Embryonic facial prominence (tissue), 1 donor: ENCODE results near the gene JAKMIP1.

ENCODE experiments used
- DNase-seq: peaks from one replicate; pipeline ENCODE4 v3.0.0-alpha.2; 2016; ENCODE audit errors: extremely low spot score

The JAKMIP1 gene

DNA sequence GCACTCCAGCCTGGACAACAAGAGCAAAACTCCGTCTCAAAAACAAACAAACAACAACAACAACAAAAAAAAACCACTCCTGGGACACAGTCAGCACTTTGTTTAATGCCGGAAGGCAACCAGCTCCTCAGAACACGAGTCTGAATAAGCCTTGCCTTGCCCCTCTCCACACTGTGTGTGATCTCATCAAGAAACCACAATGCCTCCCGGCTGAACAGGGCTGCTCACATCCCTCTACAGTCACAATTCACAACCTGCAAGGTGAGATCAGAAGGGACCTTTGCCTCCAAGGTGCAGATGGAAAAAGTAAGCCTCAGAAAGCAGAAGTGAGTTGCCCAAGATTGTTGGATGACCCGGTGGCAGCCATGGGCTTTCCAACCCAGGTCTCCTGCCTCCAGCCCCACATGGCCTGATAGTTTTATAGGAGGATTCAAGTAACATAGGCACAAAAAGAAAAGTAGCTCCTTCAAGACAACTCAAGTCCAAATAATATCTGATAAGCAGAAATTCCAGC is 80.8 kb downstream of the JAKMIP1 start:
- no peak for DNase-seq

DNA sequence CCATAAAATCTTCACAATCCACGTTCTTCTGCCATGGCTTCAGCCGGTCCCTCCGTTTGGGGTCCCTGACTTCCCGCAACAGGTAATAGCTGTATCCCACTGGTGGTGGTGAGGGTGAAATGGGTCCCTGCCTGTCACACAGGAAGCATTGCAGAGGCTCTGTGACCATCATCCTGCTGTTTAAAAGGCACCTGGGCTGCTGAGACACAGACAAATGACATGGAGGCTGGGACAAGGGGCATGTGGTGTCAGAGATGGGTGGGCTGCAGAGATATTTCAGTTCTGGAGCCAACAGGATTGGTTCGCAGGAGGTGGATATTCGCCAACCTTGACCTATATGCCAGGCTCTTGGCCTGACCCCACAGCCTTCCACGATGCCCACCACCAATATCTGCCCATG is 82.1 kb downstream of the JAKMIP1 start:
- no peak for DNase-seq

DNA sequence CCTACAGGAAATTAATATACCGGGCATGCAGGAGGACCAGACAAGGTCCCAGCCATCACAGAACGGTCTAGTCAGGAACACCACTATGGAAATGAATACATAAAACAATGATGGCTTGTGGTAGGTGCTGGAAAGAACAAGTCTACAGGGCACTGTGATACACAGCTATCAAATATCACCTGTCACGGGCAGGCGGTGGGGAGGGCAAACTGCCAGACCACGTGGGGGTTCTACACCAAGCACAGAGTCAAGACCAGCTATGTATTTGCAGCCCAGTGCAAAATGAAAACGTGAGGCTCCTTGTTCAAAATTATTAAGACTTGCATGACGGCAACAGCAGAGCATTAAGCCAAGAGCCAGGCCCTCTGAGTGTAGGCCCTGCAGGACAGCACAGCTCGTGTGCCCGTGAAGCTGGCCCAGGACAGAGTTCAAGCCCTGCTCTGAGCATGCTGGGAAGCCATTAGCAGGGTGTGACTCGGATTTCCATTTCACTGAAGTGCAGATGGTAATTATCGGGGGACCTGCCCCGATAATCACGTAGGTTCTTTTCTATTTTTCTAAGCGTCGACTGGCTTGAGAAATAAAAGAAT is 83.6 kb downstream of the JAKMIP1 start:
- DNase-seq: no peak

DNA sequence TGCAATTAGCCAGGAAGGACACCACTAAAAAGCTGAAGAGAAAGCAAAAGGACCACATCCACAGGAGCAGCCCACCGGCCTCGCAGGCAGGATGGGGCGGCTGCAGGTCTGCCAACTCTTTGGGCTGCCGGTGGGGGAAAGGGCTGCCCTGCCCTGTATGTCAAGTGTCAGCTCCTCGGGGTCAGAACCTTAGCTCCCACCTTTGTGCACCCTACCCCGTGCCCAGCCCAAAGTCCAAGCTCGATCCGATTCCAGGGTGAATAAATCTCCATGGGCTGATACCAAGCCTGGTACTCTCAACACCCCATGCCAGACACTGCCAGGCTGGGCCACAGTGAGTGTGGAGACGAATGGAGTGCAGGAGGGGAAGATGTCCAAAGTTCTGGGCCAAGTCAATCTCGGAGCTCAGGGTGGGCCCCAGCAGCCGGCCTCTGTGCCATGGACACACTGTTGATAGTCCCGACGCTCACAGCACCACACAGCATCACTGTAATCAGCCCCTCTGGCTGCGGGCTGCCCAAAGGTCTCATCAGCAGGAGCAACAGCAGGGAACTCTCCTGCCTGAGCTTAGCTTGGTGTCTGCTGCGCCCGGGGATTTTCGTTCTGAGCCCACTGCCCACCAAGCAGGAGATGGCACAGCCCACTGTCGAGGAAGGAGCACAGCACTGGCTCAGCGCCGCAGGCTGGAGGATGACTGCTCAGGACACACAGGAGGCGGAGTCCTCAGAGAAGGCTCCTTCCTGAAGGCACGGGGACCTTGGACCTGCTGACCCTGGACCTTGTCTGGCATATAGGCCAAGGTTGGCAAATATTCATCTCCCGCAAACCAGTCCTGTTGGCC is 84.4 kb downstream of the JAKMIP1 start:
- DNase-seq: no peak

DNA sequence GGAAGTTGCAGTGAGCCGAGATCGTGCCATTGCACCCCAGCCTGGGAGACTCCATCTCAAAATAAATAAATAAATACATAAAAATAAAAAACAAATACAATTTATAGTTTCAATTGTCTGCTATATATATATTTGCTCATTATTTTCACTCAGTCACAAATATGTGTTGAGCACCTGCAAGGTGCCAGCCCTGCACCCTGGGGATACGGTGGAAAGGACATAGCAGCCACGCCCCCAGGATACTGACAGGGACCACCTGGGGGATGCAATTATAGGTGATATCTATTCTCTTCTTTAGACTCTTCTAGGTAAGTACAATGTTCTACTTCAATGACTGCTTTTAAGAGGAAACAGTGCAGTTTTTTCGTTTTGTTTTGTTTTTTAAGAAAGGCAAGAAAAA is 85.0 kb downstream of the JAKMIP1 start:
- DNase-seq: no peak

DNA sequence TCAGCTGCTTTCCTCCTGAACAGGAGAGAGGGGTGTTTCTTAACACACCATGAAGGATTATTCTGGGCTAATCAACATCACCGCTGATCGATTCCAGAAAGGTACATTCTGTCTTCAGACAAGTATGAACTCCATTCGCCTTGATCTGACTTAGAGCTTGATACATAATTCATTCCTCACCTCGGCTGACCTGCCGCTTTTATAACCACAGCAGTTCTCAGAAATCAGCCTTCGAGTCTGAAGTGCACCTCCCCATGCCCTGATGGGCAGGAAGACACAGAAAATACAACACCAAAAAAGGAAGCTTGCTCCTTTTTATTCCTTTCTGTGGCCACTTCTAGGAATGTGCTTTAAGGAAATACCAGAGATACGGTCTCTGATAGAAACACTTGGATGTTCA is 85.7 kb downstream of the JAKMIP1 start:
- DNase-seq: no peak

DNA sequence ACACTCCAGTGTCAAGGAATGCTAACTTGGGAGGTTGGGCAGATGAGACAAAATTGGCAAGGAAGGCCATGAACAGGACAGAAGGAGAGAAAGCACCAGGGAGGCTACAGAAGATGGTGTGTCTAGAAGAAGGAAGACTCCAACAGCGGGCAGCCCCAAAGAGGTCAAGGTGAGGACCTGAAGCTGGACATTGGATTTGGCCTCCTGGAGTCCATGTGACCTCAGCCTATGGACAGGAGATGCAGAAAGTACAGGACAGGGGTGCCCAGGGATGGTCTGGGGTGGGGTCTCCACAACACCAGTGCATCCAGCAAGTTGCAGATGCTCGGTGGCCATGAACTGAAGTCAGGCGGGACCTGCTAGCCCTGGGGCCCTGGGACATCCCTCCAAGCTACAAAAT is 86.2 kb downstream of the JAKMIP1 start:
- DNase-seq: no peak

DNA sequence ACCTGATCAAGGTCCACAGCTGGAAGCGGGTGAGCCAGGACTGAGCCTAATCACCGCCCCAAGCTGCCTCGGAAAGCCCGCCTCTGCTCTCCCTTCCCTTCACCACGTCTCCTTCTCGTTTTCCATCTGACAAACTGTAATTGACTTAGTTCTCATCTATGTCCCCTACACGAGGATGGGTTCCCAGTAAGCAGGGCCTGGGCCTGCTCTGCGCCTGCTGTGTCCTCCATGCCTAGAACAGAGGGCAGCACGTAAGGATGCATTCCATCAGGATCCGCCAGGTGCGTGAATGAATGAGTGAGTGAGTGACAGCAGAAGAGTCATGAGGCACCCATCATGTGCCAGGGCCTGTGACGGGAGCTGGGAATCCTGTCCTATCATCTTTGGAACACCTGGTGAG is 86.7 kb downstream of the JAKMIP1 start:
- DNase-seq: no peak

DNA sequence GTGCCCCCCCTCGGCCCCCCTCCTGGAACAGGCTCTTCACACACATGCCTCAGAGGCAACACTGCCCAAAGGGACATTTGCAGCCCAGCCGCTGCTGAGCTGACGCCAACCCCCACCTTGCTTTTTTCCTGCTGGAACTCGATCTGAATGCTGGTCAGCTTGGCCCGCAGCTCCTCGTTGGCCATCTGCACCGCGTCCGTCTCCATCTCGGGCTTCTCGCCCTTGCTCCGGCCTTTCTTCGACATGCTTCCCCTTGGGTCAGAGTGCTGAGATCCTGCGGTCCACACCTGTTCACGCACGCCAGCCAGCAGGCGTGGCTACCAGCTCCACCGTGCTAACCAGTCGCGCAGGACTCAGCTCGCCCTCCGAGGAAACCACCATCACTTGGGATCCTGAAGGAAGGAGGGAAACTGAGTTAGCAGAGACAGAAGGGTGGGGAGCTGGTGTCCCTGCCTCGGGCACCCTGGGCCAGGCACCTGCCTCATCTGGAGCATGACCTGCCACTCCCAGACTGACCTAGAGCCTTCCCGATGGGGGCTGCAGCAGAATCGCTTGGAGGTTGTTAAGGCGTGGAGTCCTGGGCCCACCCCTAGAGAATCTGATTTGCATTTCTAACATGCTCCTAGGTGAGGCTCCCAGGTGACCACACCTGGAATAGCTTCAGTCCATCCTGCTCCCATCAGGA is 87.6 kb downstream of the JAKMIP1 start:
- no peak for DNase-seq

DNA sequence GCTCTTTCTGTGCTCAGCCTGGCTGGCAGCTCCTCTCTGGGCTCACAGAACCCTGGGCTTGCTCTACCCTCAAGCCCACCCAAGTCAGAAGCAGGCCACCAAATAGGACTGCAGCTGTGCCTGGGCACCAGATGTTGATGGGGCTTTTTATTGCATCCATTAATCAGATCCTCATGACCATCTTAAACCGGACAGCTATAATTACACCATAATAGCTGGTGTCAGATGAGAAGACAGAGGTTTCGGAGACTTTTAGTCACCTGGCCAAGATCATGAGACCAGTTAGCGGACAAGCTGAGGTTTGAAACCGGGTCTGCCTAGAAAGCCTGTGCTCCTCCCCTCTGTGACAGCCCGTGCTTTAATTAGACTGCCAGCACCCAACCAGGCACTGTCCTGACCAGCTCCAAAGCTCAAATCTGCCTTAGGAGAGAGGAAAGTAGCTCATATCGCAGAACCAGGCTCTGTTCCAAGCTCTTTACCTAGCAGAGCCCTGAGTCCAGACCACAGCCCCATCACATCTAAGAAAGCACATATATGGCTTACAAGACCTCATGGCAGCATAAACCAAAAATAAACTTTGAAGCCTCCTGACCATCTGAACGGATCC is 88.9 kb downstream of the JAKMIP1 start:
- no peak for DNase-seq

DNA sequence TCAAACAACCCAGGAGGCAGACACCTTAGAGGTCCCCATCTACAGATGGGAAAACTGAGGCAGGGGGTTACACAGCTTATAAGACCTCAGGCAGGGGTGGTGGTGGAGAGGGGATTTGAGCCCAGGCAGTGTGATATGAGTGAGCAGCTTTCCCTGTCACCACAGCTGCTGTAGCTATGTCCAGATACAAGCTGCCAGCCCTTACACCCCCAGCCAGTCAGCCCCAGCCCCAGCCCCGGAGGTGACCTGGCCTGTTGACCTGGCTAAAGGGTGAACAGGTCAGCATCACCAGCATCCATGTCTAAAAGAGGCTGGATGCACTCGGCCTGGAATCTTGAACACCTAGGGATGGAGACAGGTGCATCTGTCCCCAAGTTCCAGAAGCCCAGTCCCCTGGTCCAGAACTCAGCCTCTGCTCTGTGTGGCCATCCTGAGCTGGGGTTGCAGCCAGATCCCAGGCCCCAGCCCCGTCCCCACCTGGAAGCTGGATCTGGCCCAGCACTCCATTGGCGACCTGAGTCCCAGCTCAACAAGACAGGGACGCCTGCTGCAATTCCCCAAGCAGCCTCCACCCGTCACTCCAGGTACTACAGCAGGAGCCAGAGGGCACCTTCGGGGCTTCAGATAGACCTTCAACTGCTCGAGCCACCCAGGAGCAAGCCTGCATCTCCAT is 89.5 kb downstream of the JAKMIP1 start:
- DNase-seq: no peak

DNA sequence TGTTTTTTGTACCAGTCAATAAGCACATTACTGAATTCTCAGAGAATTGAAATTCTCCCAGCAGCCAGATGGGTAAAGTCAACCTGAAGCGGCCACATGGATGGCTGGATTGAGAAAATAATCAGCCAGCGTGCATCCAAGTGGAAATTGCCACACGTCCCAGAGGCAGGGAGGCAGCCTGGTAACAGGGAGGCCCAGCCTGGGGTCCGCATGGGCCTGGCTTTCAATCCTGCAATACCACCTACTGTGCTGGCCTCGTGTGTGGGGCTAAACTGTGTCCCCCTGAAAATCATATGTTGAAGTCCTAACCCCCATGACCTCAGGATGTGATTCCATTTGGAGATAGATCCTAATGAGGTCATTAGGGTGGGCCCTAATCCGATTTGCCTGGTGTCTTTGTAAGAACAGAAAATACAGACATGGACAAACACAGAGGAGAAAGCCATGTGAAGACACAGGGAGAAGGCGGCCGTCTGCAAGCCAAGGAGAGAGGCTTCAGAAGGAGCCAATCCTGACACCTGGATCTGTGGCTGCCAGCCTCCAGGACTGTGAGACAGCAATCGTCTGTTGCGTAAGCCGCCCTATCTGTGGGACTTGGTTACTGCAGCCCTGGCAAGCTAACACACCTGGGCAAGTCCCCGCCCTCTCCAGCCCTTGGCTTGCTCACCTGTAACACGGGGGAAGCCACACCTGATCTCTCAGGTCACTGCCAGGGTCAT is 90.3 kb downstream of the JAKMIP1 start:
- no peak for DNase-seq

DNA sequence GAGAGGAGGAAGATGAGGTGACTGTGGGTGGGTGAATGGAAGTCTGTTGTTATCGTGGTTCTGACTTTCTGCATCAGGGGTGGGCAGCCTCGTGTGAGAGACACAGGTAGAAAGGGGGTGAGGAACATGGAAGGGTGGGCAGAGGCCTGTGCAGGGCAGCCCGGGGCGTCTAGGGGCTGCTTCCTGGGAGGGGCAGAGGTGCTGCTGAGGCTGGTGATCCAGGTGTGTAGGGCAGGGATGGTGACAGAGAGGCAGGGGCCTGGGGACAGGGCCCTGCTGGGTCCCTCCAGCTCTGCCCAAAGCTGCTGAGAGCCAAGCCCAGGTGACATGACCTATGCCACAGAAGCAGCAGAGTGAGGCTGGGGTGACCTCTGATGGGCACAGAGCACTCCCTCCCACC is 92.5 kb downstream of the JAKMIP1 start:
- DNase-seq: no peak

DNA sequence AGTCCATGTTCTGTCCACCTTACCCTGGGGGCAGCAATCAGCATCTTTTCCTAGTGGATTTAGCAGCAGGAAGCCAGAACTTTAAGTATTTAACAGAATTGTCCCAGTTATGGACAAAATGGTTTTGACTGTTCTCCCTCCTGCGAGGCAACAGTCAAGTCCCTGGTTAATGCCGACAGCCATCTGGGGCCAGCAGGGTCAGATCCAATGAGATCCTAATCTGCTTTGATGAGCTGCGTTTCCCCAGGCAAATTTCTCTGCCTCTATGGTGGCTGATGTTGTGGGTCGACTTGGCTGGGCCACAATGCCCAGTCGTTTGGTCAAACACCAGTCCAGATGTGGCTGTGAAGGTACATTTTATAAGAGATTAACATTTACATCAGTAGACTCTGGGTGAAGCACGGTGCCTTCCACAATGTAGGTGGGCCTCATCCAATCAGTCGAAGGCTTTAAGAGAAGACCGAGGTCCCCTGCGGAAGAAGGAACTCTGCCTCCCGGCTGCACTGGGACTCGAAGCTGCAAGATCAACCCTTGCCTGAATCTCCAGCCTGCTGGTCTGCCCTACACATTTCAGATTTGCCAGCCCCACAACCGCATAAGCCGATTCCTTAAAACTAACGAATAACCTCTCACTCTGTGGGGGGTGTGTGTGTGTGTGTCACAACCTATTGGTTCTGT is 93.1 kb downstream of the JAKMIP1 start:
- no peak for DNase-seq

DNA sequence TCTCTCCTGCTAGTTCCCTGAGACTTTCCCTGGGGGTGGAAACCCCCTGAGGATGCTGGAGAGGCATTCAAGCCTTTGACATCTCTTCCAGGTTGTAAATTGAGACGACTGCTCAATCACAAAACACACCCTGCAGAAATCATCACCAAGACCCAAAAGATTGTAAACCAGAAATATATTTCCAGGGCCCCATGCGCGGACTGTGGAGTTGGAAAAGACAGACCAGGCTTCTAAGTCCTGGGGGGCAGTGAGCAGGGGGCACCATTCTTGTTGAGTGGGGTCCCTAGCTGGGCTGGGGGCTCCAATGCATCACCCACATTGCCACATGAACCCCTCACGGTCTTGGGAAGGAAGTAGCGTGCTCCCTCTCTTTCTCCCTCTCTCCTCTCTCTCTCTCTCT is 94.2 kb downstream of the JAKMIP1 start:
- DNase-seq: no peak

DNA sequence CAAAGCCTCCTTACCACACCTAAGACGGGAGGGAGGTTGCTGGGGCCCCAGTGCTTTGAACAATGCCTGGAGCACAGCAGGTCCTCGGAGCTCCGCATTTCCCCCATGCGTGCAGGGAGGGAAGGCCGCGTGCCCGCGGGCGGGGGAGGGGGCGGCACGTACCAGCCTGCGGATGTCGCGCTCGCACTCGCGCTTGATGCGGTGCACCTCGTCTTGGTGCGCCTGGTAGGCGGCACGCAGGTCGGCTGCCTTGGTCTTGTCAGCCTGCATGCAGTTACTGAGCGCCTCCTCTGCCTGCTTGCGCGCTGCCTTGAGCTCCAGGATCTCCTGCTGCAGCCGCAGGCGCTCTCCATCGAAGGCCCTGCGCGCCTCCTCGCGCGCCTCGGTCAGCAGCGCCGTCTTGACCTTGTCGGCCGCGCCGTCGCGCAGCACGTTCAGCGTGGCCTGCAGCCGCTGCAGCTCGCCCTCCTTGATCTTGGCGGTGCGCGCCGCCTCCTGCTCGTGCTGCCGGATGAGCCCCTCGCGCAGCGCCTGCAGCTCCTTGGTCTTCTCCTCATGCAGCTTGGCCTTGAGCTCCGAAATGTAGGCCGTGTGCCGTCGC is 94.9 kb downstream of the JAKMIP1 start:
- DNase-seq: no peak

DNA sequence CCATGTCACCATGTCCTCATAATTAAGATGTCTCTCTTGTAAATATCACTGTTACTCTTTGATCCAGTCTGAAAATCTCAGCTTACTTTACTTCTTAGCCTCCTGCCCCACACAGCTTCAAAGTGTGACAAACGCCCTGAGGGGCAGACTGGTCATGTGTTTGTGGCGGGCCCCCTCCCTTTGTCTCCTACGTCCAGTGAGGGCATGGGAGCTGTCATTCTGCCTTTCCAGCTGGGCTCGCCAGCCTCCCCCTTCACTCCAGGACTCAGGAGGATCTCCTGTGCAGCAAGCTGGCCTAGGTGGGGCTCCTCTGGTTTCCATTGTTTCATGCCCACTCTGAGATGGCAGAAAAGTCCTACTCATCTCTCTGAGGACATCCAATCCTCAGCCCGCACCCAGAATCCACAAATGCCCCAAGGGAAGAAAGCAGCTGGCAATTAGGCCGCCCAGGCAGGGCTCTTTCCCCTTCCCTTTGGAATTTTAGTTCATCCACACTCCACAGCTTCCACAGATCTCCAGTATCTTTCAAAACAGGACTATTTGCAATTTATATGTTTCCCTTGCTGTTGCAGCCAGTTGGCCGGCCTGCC is 95.7 kb downstream of the JAKMIP1 start:
- DNase-seq: no peak

DNA sequence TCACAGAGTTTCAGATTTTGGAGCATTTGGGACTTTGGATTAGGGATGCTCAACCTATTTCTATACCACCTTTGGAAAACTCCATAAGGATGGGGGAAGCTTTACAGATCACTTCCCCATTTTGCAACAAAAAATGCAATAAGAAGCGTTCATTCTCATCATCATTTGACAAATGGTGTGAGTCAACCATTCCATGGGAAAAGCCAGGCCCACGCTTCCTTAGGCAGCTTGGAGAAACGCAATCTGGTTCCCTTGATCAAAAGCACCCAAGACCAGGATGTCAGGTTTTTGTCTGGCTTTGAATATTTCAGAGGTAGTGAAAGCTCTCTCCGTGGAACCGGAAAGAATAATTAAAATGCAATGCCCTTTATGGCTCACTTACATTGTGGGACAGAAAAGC is 102.8 kb downstream of the JAKMIP1 start:
- DNase-seq: no peak

DNA sequence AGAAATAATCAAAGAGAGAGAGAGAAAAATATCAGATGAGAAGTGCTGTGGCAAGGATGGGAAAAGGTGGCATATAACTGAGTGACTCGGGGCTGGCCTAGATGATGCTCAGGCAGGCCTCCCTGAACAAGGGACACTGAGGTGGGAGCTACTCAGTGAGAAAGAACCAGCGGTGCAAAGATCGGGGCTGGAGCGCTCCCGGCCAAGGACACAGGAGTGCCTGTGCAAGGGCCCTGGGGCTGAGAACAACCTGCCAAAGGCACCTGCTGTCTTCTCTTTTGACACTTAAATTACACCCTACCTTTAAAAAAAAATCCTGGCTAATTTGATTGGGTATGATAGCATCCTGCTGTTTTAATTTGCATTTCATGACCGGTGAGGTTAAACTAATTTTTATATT is 104.5 kb downstream of the JAKMIP1 start:
- DNase-seq: no peak
